Measurements from ENCODE around the gene VWF. TPM values are rescaled to one million over a fixed set of nuclear protein-coding genes. Genes with fewer than 3 reads are reported as not detected.

Gene VWF
- total and polyA plus RNA-seq, 2 donors (not counting 3 experiments of a cell fraction or from before 2014, with no cell fraction given) = 1,041 to 2,328 TPM

DNA sequence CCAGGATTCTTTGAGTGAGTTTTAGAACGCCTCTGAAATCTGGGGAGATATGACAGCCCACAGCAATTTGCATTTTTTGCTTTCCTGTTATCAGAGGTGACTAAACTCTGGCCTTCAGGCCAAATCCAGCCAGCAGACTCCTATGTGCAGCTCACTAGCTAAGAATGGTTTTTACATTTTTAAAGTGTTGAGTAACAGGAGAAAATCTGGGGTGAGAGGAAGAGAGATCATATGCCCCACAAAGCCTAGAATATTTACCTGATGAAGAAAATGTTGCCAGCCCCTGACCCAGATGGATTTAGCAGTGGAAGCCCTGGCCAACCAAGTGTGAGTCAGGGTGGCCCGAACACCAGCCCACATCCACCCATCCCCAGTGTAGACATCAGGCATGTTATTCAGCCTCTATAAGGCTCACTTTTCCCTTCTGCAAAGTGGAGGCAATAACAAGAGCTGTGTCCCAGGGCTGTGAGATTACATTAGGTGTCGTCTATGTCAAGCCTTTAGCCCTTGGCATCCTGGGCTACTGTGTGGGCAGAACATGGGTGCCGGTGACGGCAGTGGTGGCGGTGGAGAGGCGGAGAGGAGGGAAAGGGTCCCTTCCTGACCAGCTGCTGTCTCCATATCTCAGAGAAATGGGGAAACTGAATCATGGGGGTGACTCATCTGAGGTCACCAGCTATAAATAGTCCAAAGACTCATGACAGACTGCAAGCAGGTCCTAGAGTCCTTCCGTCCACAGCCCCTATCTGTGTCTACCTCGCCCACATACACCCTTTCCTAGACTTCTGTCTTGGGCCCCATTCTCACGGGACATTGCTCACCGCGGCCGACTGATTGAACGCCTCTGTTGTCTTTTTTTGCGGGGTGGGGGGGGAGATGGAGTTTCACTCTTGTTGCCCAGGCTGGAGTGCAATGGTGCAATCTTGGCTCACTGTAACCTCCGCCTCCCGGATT, 43.1 kb upstream of the VWF start:
- Histone ChIP-seq H3K36me3 (ENCODE audit: control insufficient read depth in 2 of 2, extremely low read depth in 1 of 2, insufficient read depth in 2 of 2, low read length in 2 of 2) (no peaks in the 10 kb centered on the region), H4K20me1 (replicated peaks; ENCODE audit: control insufficient read depth, extremely low read depth, insufficient read depth, low read length) (no peaks in the 10 kb centered on the region), H3K9me3 (replicated peaks; ENCODE audit: control insufficient read depth, insufficient read depth, low read length) (no peaks in the 10 kb centered on the region), H3K27ac (ENCODE audit: insufficient read depth, low read depth, low read length) (peak overlapping the region; percentile 100), H3K4me1 (ENCODE audit: control insufficient read depth, extremely low read depth, insufficient read depth, low read length) (peaks cover 49% of the 10 kb centered on the region), H3K9me1 (replicated peaks; ENCODE audit: control insufficient read depth, extremely low read depth, insufficient read depth, low read length) (no peaks in the 10 kb centered on the region), H3K9ac (replicated peaks; ENCODE audit: extremely low read depth, insufficient read depth, low read length) (peak overlapping the region; percentile 94), H3K79me2 (ENCODE audit: control insufficient read depth, insufficient read depth, low read length) (peaks cover 6% of the 10 kb centered on the region), H3K4me2 (ENCODE audit: insufficient read depth, low read length) (peak overlapping the region; percentile 51), H3K27me3 (ENCODE audit: control insufficient read depth in 2 of 2, insufficient read depth in 2 of 2, low read length in 2 of 2) (no peaks in the 10 kb centered on the region), H2AFZ (ENCODE audit: low read depth, low read length) (no peak overlapping the region), H3K4me3 (replicated peaks in 1 of 3; ENCODE audit: insufficient read depth in 1 of 3, low read depth in 1 of 3, low read length in 3 of 3) (peak overlapping the region in 1 of 3 experiments; percentile 3)
- BruUV-seq (replicated peaks) = TSS peak; percentile 6
- ChIA-PET CTCF (interaction anchor here (0.9 to 5.8 kb wide), 13 partner anchors 9 to 117 kb away, joined by 3 to 43 read pairs (median 5); no protein-coding TSS in a partner anchor), POLR2A (interaction anchor here (0.6 to 2.2 kb wide), 14 partner anchors 10 to 100 kb away, joined by 3 to 16 read pairs (median 5); partner anchors contain the start of gene VWF)
- DNase-seq (ENCODE audit: low read depth, low spot score) = peak; percentile 99
- intact Hi-C loops (cut with micrococcal nuclease) = loop anchor here (1.0 to 2.0 kb wide), 4 partner anchors 13 to 51 kb away; partner anchors contain the start of gene VWF
- peak; percentile 98 for FAIRE-seq
- dilution Hi-C loops (cut with MboI; ENCODE audit: extremely low pct_ligation_motif_present, low sequenced_read_pairs) = no loop called here
- TF ChIP-seq POLR2A (IDR thresholded peaks at IDR 0.05; ENCODE audit: low read depth, low read length) (peak; percentile 76), EZH2 (IDR thresholded peaks at IDR 0.05; ENCODE audit: borderline replicate concordance, low read depth, low read length, severe bottlenecking) (no peak), MYC (IDR thresholded peaks at IDR 0.05; ENCODE audit: low read depth, low read length) (no peak), CTCF (IDR thresholded peaks at IDR 0.05; ENCODE audit: extremely low read depth in 1 of 2, insufficient read depth in 1 of 2, low read depth in 1 of 2, low read length in 2 of 2) (no peak), POLR2AphosphoS5 (IDR thresholded peaks at IDR 0.05; ENCODE audit: insufficient read depth, low read depth, low read length) (peak; percentile 96), GATA2 (IDR thresholded peaks at IDR 0.05; ENCODE audit: insufficient read depth, insufficient read length, low read depth, low read length) (peak; percentile 90), JUN (IDR thresholded peaks at IDR 0.05; ENCODE audit: borderline replicate concordance, insufficient read depth, insufficient read length, low read depth) (peak; percentile 100), FOS (IDR thresholded peaks at IDR 0.05; ENCODE audit: borderline replicate concordance, insufficient read depth, low read length) (peak; percentile 99)

Measured in endothelial cell of umbilical vein (primary cell).